Esophagus (tissue), 2 donors: ENCODE results near the gene TMEM179B. TPM values are rescaled to one million over a fixed set of nuclear protein-coding genes. Genes with fewer than 3 reads are reported as not detected.

Experiments used
- H3K27ac ChIP-seq, 2 donors: one replicate each; pipeline ENCODE4 v1.5.1; 2013; ENCODE audit warnings: low read depth in 2 of 2, mild to moderate bottlenecking in 2 of 2, inconsistent platforms in 1 of 2, low read length in 1 of 2, moderate library complexity in 1 of 2
- H3K27me3 ChIP-seq, 2 donors: one replicate each; pipeline ENCODE4 v1.6.1; 2013; ENCODE audit warnings: low read length in 2 of 2, control low read depth in 1 of 2, mild to moderate bottlenecking in 1 of 2; ENCODE audit not compliant: insufficient read depth in 2 of 2, control insufficient read depth in 1 of 2
- H3K36me3 ChIP-seq, 2 donors: one replicate each; pipeline ENCODE4 v1.6.1; 2013; ENCODE audit warnings: low read length in 1 of 2; ENCODE audit not compliant: control insufficient read depth in 2 of 2, insufficient read depth in 2 of 2
- H3K4me1 ChIP-seq, 2 donors: one replicate each; pipeline ENCODE4 v1.6.1; 2013; ENCODE audit warnings: low read length in 1 of 2; ENCODE audit not compliant: control insufficient read depth in 2 of 2, insufficient read depth in 2 of 2
- H3K4me3 ChIP-seq, 2 donors: one replicate each; pipeline ENCODE4 v1.5.1; 2013; ENCODE audit warnings: low read length in 2 of 2, mild to moderate bottlenecking in 2 of 2, low read depth in 1 of 2, moderate library complexity in 1 of 2
- H3K9me3 ChIP-seq, 2 donors: one replicate each; pipeline ENCODE4 v1.6.1; 2013; ENCODE audit warnings: mild to moderate bottlenecking in 2 of 2, low read depth in 1 of 2, low read length in 1 of 2, moderate library complexity in 1 of 2; ENCODE audit not compliant: control insufficient read depth in 2 of 2, insufficient read depth in 1 of 2
- WGBS, 2 donors: extraction: QIAGEN DNeasy Blood & Tissue Kit; methylation state at CpG; one replicate each; pipeline ENCODE4 v1.1.7; 2013; 5-methylcytosine and 5-hydroxymethylcytosine counted together
- polyA plus RNA-seq, 2 donors: library from polyadenylated mRNA; stranded (reverse); fragments of 200-250 nt; gene quantifications; one replicate each; pipeline ENCODE4 v1.2.3, GENCODE V29; 2013
- donor health status: healthy with polysubstance abuse.
- donor health status: Bipolar disorder and iron deficiency.

TMEM179B gene
- polyA plus RNA-seq, 2 donors: 30.5 to 41.2 TPM

GRCh38 chr11:62788991-62789390 is 1.8 kb downstream of the TMEM179B start:
- 60 to 75% methylated on average over 5 of the region's 5 CpGs for WGBS, 2 donors
- peaks cover 8 to 9% of the 10 kb centered on the region in 2 donors for H3K4me1 ChIP-seq
- H3K27me3 ChIP-seq: no peaks in the 10 kb centered on the region
- peak overlapping the region in 1 of 2 donors; percentile 35 for H3K27ac ChIP-seq
- H3K9me3 ChIP-seq: no peaks in the 10 kb centered on the region
- H3K4me3 ChIP-seq: peak overlapping the region in 1 of 2 donors; percentile 11
- H3K36me3 ChIP-seq: peaks cover 0 to 15% of the 10 kb centered on the region in 2 donors

- Histone ChIP-seq H3K27ac (peak overlapping the region in 1 of 2 donors; percentile 47), H3K27me3 (no peaks in the 10 kb centered on the region), H3K9me3 (no peaks in the 10 kb centered on the region), H3K36me3 (peaks cover 0 to 19% of the 10 kb centered on the region in 2 donors), H3K4me3 (no peak overlapping the region), H3K4me1 (peaks cover 8 to 9% of the 10 kb centered on the region in 2 donors)
- 58 to 59% methylated on average over 3 of the region's 3 CpGs for WGBS, 2 donors
Measured at GRCh38 chr11:62789576-62789975, 2.4 kb downstream of the TMEM179B start.

GRCh38 chr11:62791501-62792201 is 4.4 kb downstream of the TMEM179B start, which contains the start of gene TMEM223:
Gene TMEM223 (minus strand): TSS chr11:62792006. CDS start chr11:62791994, 12 bp downstream.
- Histone ChIP-seq H3K4me1 (peaks cover 5 to 9% of the 10 kb centered on the region in 2 donors), H3K9me3 (no peaks in the 10 kb centered on the region), H3K4me3 (peak within 1 kb of the TSS; percentile 94 to 99), H3K27me3 (no peaks in the 10 kb centered on the region), H3K27ac (peak within 1 kb of the TSS; percentile 83 to 96), H3K36me3 (peaks cover 11 to 33% of the 10 kb centered on the region in 2 donors)
- WGBS, 2 donors: 0% methylated on average over 50 to 58 of the region's 58 CpGs

- H3K4me1 ChIP-seq: peaks cover 5 to 9% of the 10 kb centered on the region in 2 donors
- no peaks in the 10 kb centered on the region for H3K27me3 ChIP-seq
- H3K9me3 ChIP-seq: no peaks in the 10 kb centered on the region
- H3K36me3 ChIP-seq: peaks cover 11 to 35% of the 10 kb centered on the region in 2 donors
- peak overlapping the region; percentile 8 to 99 for H3K4me3 ChIP-seq
- 24% methylated on average over 11 of the region's 11 CpGs for WGBS, 2 donors
- peak overlapping the region; percentile 83 to 96 for H3K27ac ChIP-seq
Measured at GRCh38 chr11:62792202-62792575, 5.0 kb downstream of the TMEM179B start.

- Histone ChIP-seq H3K4me3 (no peak overlapping the region), H3K27me3 (no peaks in the 10 kb centered on the region), H3K27ac (no peak overlapping the region), H3K9me3 (no peaks in the 10 kb centered on the region), H3K4me1 (peaks cover 5 to 9% of the 10 kb centered on the region in 2 donors), H3K36me3 (peaks cover 15 to 41% of the 10 kb centered on the region in 2 donors)
- WGBS, 2 donors: 91% methylated on average over 8 of the region's 8 CpGs
Measured at GRCh38 chr11:62794201-62794775, 7.1 kb downstream of the TMEM179B start.

GRCh38 chr11:62796281-62796680 is 9.1 kb downstream of the TMEM179B start:
- no peak overlapping the region for H3K4me3 ChIP-seq
- H3K27me3 ChIP-seq: no peaks in the 10 kb centered on the region
- H3K27ac ChIP-seq: no peak overlapping the region
- H3K9me3 ChIP-seq: no peaks in the 10 kb centered on the region
- peaks cover 25 to 53% of the 10 kb centered on the region in 2 donors for H3K36me3 ChIP-seq
- 90 to 93% methylated on average over 7 of the region's 7 CpGs for WGBS, 2 donors
- H3K4me1 ChIP-seq: peaks cover 5 to 8% of the 10 kb centered on the region in 2 donors

GRCh38 chr11:62799486-62799885 is 12.3 kb downstream of the TMEM179B start:
- Histone ChIP-seq H3K4me3 (no peak overlapping the region), H3K4me1 (no peaks in the 10 kb centered on the region), H3K36me3 (peaks cover 31 to 52% of the 10 kb centered on the region in 2 donors), H3K27me3 (no peaks in the 10 kb centered on the region), H3K9me3 (no peaks in the 10 kb centered on the region), H3K27ac (no peak overlapping the region)
- WGBS, 2 donors: 92 to 95% methylated on average over 10 of the region's 10 CpGs

- peaks cover 24 to 40% of the 10 kb centered on the region in 2 donors for H3K36me3 ChIP-seq
Measured at GRCh38 chr11:62801071-62801470, 13.9 kb downstream of the TMEM179B start.

GRCh38 chr11:62804310-62805075 is 17.3 kb downstream of the TMEM179B start:
- Histone ChIP-seq H3K9me3 (no peaks in the 10 kb centered on the region), H3K27me3 (no peaks in the 10 kb centered on the region), H3K27ac (peak overlapping the region; percentile 84 to 95), H3K36me3 (peaks cover 14 to 23% of the 10 kb centered on the region in 2 donors), H3K4me1 (peaks cover 0 to 9% of the 10 kb centered on the region in 2 donors), H3K4me3 (peak overlapping the region; percentile 80 to 91)
- 2 to 3% methylated on average over 14 of the region's 14 CpGs for WGBS, 2 donors

More at GRCh38 chr11:62801071-62801470, 13.9 kb downstream of the TMEM179B start:
- Histone ChIP-seq H3K27me3 (no peaks in the 10 kb centered on the region), H3K9me3 (no peaks in the 10 kb centered on the region), H3K4me1 (peaks cover 0 to 2% of the 10 kb centered on the region in 2 donors), H3K27ac (no peak overlapping the region), H3K4me3 (no peak overlapping the region)
- 81% methylated on average over 4 of the region's 4 CpGs for WGBS, 2 donors
